ENCODE data around the gene KIAA1671. TPM values are rescaled to one million over a fixed set of nuclear protein-coding genes. Genes with fewer than 3 reads are reported as not detected.

The KIAA1671 gene
- total and polyA plus RNA-seq, 2 donors (not counting 1 experiment from before 2014, with no cell fraction given): 0.01 to 0.02 TPM

GRCh38 chr22:25166266-25167040 lies 213.9 kb downstream of the KIAA1671 start:
- Histone ChIP-seq H3K4me1 (ENCODE audit: control insufficient read depth in 2 of 2, insufficient read depth in 2 of 2, low read length in 2 of 2) (no peaks in the 10 kb centered on the region), H3K9ac (ENCODE audit: low read length) (no peak overlapping the region), H3K9me3 (ENCODE audit: control extremely low read depth in 1 of 3, control insufficient read depth in 2 of 3, insufficient read depth in 1 of 3, low read length in 2 of 3) (peaks cover 0 to 3% (median 0%) of the 10 kb centered on the region in 3 donors), H3K79me2 (ENCODE audit: control insufficient read depth, insufficient read depth, low read length) (no peaks in the 10 kb centered on the region), H4K20me1 (ENCODE audit: control insufficient read depth, insufficient read depth, low read length, poor library complexity, severe bottlenecking) (no peaks in the 10 kb centered on the region), H2AFZ (ENCODE audit: insufficient read depth, low read depth, low read length, poor library complexity, severe bottlenecking) (no peak overlapping the region), H3K27ac (ENCODE audit: low read length in 2 of 2) (no peak overlapping the region), H3K36me3 (replicated peaks in 1 of 2; ENCODE audit: control extremely low read depth in 1 of 2, control insufficient read depth in 1 of 2, extremely low read depth in 1 of 2, insufficient read depth in 2 of 2, low read length in 1 of 2) (no peaks in the 10 kb centered on the region), H3K4me2 (replicated peaks; ENCODE audit: low read depth, low read length, poor library complexity, severe bottlenecking) (no peak overlapping the region), H3K4me3 (ENCODE audit: control extremely low read depth in 1 of 5, extremely low read depth in 1 of 5, insufficient read depth in 1 of 5, low read depth in 2 of 5, low read length in 4 of 5) (no peak overlapping the region), H3K27me3 (replicated peaks in 1 of 4; ENCODE audit: control extremely low read depth in 1 of 4, control insufficient read depth in 3 of 4, insufficient read depth in 4 of 4, low read length in 3 of 4) (no peaks in the 10 kb centered on the region)
- WGBS (ENCODE audit: insufficient coverage): 93% methylated on average over 8 of the region's 9 CpGs
- peaks cover 7% of the 10 kb centered on the region for H3K27me3 Mint-ChIP-seq
- ATAC-seq (ENCODE audit: low read depth) (no peak), DNase-seq (no peak)
- H3K4me3 Mint-ChIP-seq: no peak overlapping the region
- no peaks in the 10 kb centered on the region for H3K9me3 Mint-ChIP-seq (ENCODE audit: insufficient read depth)
- H3K4me1 Mint-ChIP-seq: no peaks in the 10 kb centered on the region
- TF ChIP-seq EZH2 (IDR thresholded peaks at IDR 0.05; ENCODE audit: borderline replicate concordance, insufficient read depth, low read depth, low read length, poor library complexity, severe bottlenecking): no peak
- TF ChIP-seq, protein P1, sequence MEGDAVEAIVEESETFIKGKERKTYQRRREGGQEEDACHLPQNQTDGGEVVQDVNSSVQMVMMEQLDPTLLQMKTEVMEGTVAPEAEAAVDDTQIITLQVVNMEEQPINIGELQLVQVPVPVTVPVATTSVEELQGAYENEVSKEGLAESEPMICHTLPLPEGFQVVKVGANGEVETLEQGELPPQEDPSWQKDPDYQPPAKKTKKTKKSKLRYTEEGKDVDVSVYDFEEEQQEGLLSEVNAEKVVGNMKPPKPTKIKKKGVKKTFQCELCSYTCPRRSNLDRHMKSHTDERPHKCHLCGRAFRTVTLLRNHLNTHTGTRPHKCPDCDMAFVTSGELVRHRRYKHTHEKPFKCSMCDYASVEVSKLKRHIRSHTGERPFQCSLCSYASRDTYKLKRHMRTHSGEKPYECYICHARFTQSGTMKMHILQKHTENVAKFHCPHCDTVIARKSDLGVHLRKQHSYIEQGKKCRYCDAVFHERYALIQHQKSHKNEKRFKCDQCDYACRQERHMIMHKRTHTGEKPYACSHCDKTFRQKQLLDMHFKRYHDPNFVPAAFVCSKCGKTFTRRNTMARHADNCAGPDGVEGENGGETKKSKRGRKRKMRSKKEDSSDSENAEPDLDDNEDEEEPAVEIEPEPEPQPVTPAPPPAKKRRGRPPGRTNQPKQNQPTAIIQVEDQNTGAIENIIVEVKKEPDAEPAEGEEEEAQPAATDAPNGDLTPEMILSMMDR (IDR thresholded peaks at IDR 0.05): no peak
- CTCF ChIA-PET: no interaction called here
- intact Hi-C loops (cut with micrococcal nuclease): no loop called here
- POLR2A ChIA-PET: no interaction called here
- H3K27ac Mint-ChIP-seq: no peak overlapping the region

DNA sequence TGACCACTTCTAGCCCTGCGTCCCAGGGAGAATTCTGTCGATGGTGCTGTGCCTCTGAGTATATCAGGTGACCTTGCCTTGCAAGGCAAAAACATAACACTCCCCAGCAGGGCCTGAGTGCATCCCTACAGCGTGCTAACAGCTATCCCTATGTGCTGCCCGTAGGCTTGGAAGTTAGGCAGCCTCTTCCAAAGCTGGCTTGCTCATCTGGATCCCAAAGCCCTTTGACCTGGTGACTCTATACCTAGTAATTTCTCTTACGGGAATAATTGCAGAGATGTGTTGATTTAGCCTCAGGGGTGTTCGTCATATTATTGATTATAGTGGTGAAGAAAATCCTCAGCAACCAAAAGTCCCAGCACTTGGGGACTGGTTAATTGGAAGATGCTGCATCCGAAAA lies 214.6 kb downstream of the KIAA1671 start:
- Histone ChIP-seq H3K79me2 (ENCODE audit: control insufficient read depth, insufficient read depth, low read length) (no peaks in the 10 kb centered on the region), H4K20me1 (ENCODE audit: control insufficient read depth, insufficient read depth, low read length, poor library complexity, severe bottlenecking) (no peaks in the 10 kb centered on the region), H3K4me2 (replicated peaks; ENCODE audit: low read depth, low read length, poor library complexity, severe bottlenecking) (no peak overlapping the region), H3K9me3 (ENCODE audit: control extremely low read depth in 1 of 3, control insufficient read depth in 2 of 3, insufficient read depth in 1 of 3, low read length in 2 of 3) (peaks cover 0 to 3% (median 0%) of the 10 kb centered on the region in 3 donors), H3K9ac (ENCODE audit: low read length) (no peak overlapping the region), H3K36me3 (replicated peaks in 1 of 2; ENCODE audit: control extremely low read depth in 1 of 2, control insufficient read depth in 1 of 2, extremely low read depth in 1 of 2, insufficient read depth in 2 of 2, low read length in 1 of 2) (no peaks in the 10 kb centered on the region), H3K27ac (ENCODE audit: low read length in 2 of 2) (no peak overlapping the region), H3K4me3 (ENCODE audit: control extremely low read depth in 1 of 5, extremely low read depth in 1 of 5, insufficient read depth in 1 of 5, low read depth in 2 of 5, low read length in 4 of 5) (no peak overlapping the region), H3K4me1 (ENCODE audit: control insufficient read depth in 2 of 2, insufficient read depth in 2 of 2, low read length in 2 of 2) (no peaks in the 10 kb centered on the region), H2AFZ (ENCODE audit: insufficient read depth, low read depth, low read length, poor library complexity, severe bottlenecking) (no peak overlapping the region), H3K27me3 (replicated peaks in 1 of 4; ENCODE audit: control extremely low read depth in 1 of 4, control insufficient read depth in 3 of 4, insufficient read depth in 4 of 4, low read length in 3 of 4) (no peaks in the 10 kb centered on the region)
- Mint-ChIP-seq H3K4me3 (no peak overlapping the region), H3K4me1 (no peaks in the 10 kb centered on the region), H3K27ac (no peak overlapping the region), H3K27me3 (peaks cover 7% of the 10 kb centered on the region), H3K9me3 (ENCODE audit: insufficient read depth) (no peaks in the 10 kb centered on the region)
- DNase-seq (no peak), ATAC-seq (ENCODE audit: low read depth) (no peak)
- ChIA-PET POLR2A (no interaction called here), CTCF (no interaction called here)
- TF ChIP-seq EZH2 (IDR thresholded peaks at IDR 0.05; ENCODE audit: borderline replicate concordance, insufficient read depth, low read depth, low read length, poor library complexity, severe bottlenecking): no peak
- TF ChIP-seq, protein P1 (IDR thresholded peaks at IDR 0.05): no peak
- WGBS (ENCODE audit: insufficient coverage): 96% methylated on average over 3 of the region's 7 CpGs
- intact Hi-C loops (cut with micrococcal nuclease): no loop called here
